HS-5 (cell line): ENCODE measurements around the gene CES2.

Source experiments
- DNase-seq: peaks from one replicate; pipeline ENCODE4 v3.0.0-alpha.2; 2012; ENCODE audit warnings: low read depth

The CES2 gene

GRCh38 chr16:66903544-66904427, 31.5 kb upstream of the CES2 start:
- DNase-seq, result no peak

GRCh38 chr16:66904428-66904845, 30.9 kb upstream of the CES2 start:
- no peak for DNase-seq

- no peak for DNase-seq
Measured at GRCh38 chr16:66904846-66905632, 30.3 kb upstream of the CES2 start.

GRCh38 chr16:66905633-66906539, 29.4 kb upstream of the CES2 start:
- no peak for DNase-seq

GRCh38 chr16:66906916-66907836, 28.1 kb upstream of the CES2 start:
- no peak for DNase-seq

GRCh38 chr16:66908116-66908515, 27.2 kb upstream of the CES2 start:
- no peak for DNase-seq

GRCh38 chr16:66908762-66909559, 26.4 kb upstream of the CES2 start:
- no peak for DNase-seq

- no peak for DNase-seq
Measured at GRCh38 chr16:66910175-66910940, 25.0 kb upstream of the CES2 start.

GRCh38 chr16:66911112-66911511, 24.2 kb upstream of the CES2 start:
- DNase-seq, result no peak

GRCh38 chr16:66911801-66912200, 23.5 kb upstream of the CES2 start:
- DNase-seq, result no peak

- no peak for DNase-seq
Measured at GRCh38 chr16:66913081-66913480, 22.2 kb upstream of the CES2 start.

GRCh38 chr16:66913711-66914110, 21.6 kb upstream of the CES2 start:
- no peak for DNase-seq

GRCh38 chr16:66914541-66914940, 20.8 kb upstream of the CES2 start:
- DNase-seq, result no peak

GRCh38 chr16:66915041-66915440, 20.3 kb upstream of the CES2 start:
- no peak for DNase-seq

- no peak for DNase-seq
Measured at GRCh38 chr16:66916518-66916917, 18.8 kb upstream of the CES2 start.

- DNase-seq, result no peak
Measured at GRCh38 chr16:66917741-66918140, 17.6 kb upstream of the CES2 start.

GRCh38 chr16:66918355-66918754, 17.0 kb upstream of the CES2 start:
- no peak for DNase-seq

- no peak for DNase-seq
Measured at GRCh38 chr16:66918803-66919568, 16.3 kb upstream of the CES2 start, which contains the start of gene CDH16. Gene CDH16, minus strand, starts transcription at chr16:66918885. Its CDS starts 820 bp downstream, at chr16:66918065.
